Smooth muscle cell (in vitro differentiated cells): ENCODE results near the gene COMMD2. TPM values are rescaled to one million over a fixed set of nuclear protein-coding genes. Genes with fewer than 3 reads are reported as not detected.
A peak's percentile ranks its signal among the peaks of the same experiment; 100 is the strongest.

Experiments
- DNase-seq: peaks from one replicate; lab custom pipeline; 2025; ENCODE audit not compliant: unreplicated experiment; lab: John Stamatoyannopoulos, UW
- H2AFZ ChIP-seq: fragments of 200-600 bp; sonication (generic); 2 replicates; pipeline ENCODE4 v1.6.0; 2016; ENCODE audit warnings: antibody characterized with exemption, low read depth, mild to moderate bottlenecking
- H3F3A ChIP-seq: fragments of 200-600 bp; sonication (generic); 2 replicates; pipeline ENCODE4 v1.6.0; 2017; ENCODE audit warnings: antibody characterized with exemption, low read depth
- H3K27ac ChIP-seq: fragments of 200-600 bp; sonication (generic); 2 replicates; pipeline ENCODE4 v1.5.1; 2016; ENCODE audit warnings: low read depth, mild to moderate bottlenecking
- H3K27me3 ChIP-seq: fragments of 200-600 bp; sonication (generic); 2 replicates; pipeline ENCODE4 v1.6.1; 2016; ENCODE audit warnings: low read depth, mild to moderate bottlenecking
- H3K36me3 ChIP-seq: fragments of 200-600 bp; sonication (generic); 2 replicates; pipeline ENCODE4 v1.5.1; 2016; ENCODE audit warnings: low read depth
- H3K4me1 ChIP-seq: fragments of 200-600 bp; sonication (generic); 2 replicates; pipeline ENCODE4 v1.5.1; 2016; ENCODE audit warnings: low read depth
- H3K4me2 ChIP-seq: fragments of 200-600 bp; sonication (generic); 2 replicates; pipeline ENCODE4 v1.6.0; 2016; ENCODE audit warnings: mild to moderate bottlenecking
- H3K4me3 ChIP-seq: fragments of 200-600 bp; sonication (generic); 2 replicates; pipeline ENCODE4 v1.5.1; 2016; ENCODE audit warnings: mild to moderate bottlenecking
- H3K79me2 ChIP-seq: fragments of 200-600 bp; sonication (generic); 2 replicates; pipeline ENCODE4 v1.6.0; 2016; ENCODE audit warnings: low read depth, mild to moderate bottlenecking
- H3K9ac ChIP-seq: fragments of 200-600 bp; sonication (generic); 2 replicates; pipeline ENCODE4 v1.6.0; 2016; ENCODE audit warnings: low read depth
- H3K9me3 ChIP-seq: fragments of 200-600 bp; sonication (generic); replicated peaks from 2 replicates; pipeline ENCODE4 v1.5.1; 2016; ENCODE audit warnings: low read depth
- H4K20me1 ChIP-seq: fragments of 200-600 bp; sonication (generic); 2 replicates; pipeline ENCODE4 v1.6.0; 2016; ENCODE audit warnings: low read depth
- CTCF ChIP-seq: fragments of 200-600 bp; sonication (generic); IDR thresholded peaks from 2 replicates; pipeline ENCODE4 v1.5.1; 2017; ENCODE audit warnings: borderline replicate concordance, mild to moderate bottlenecking, antibody characterized with exemption; ENCODE audit not compliant: insufficient read depth, poor library complexity, severe bottlenecking
- WGBS: methylation state at CpG from one replicate; pipeline ENCODE4 v1.1.7; 2016; ENCODE audit warnings: low lambda C conversion rate; 5-methylcytosine and 5-hydroxymethylcytosine counted together
- polyA plus RNA-seq: library from polyadenylated mRNA; unstranded; fragments of >200 nt; fragmentation: Nextera tagmentation; extraction: Ambion mirVana; gene quantifications from 2 replicates; pipeline ENCODE4 v1.2.1, GENCODE V29; 2016
- total RNA-seq: library from RNA; depleted of rRNA; stranded (reverse); fragments of >200 nt; gene quantifications from 2 replicates; pipeline ENCODE4 v1.2.3, GENCODE V29; 2014

COMMD2 gene
- total and polyA plus RNA-seq, 2 experiments from 2014 or later = 47.5 to 56.3 TPM

- DNase-seq = no peak
- Histone ChIP-seq H3K27ac (no peak overlapping the region), H3K4me2 (no peak overlapping the region), H3K36me3 (no peaks in the 10 kb centered on the region), H3K9me3 (no peaks in the 10 kb centered on the region), H4K20me1 (no peaks in the 10 kb centered on the region), H3K27me3 (no peaks in the 10 kb centered on the region), H3F3A (no peaks in the 10 kb centered on the region), H2AFZ (peak overlapping the region; percentile 95), H3K79me2 (peaks cover 22% of the 10 kb centered on the region), H3K4me1 (peaks cover 9% of the 10 kb centered on the region), H3K4me3 (no peak overlapping the region), H3K9ac (no peak overlapping the region)
- TF ChIP-seq CTCF = no peak
Observed at GRCh38 chr3:149753717-149754116, 1.4 kb upstream of the COMMD2 start.

DNA sequence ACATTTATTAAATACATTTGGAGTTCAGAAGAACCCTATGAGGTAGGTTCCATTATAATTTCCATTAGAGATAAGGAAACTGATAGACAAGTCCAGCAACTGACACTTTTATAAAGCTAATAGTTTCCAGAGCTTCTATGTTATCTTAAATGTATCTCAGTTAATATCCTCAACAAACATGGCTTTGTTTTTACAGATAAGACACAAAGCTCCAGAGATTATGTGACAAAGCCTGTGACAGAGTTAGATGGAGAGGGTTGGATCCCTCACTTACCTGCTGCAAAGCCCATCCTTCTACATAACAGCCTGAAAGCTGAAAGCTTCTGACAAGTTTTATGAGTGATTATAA, 473 bp upstream of the COMMD2 start:
- TF ChIP-seq CTCF = no peak
- no peak overlapping the region for H3K27ac ChIP-seq
- peak overlapping the region; percentile 85 for H3K9ac ChIP-seq

GRCh38 chr3:149751551-149751950, 738 bp downstream of the COMMD2 start:
- H3K27me3 ChIP-seq = no peaks in the 10 kb centered on the region
- peak overlapping the region; percentile 17 for H3K27ac ChIP-seq
- H2AFZ ChIP-seq = peak overlapping the region; percentile 95
- H3K4me2 ChIP-seq = peak overlapping the region; percentile 96
- no peaks in the 10 kb centered on the region for H3F3A ChIP-seq
- H3K4me1 ChIP-seq = peaks cover 9% of the 10 kb centered on the region
- DNase-seq = no peak
- H3K79me2 ChIP-seq = peaks cover 22% of the 10 kb centered on the region
- H3K9me3 ChIP-seq = no peaks in the 10 kb centered on the region
- TF ChIP-seq CTCF = no peak
- WGBS = 23% methylated on average over 4 of the region's 4 CpGs
- H3K36me3 ChIP-seq = peaks cover 8% of the 10 kb centered on the region
- no peaks in the 10 kb centered on the region for H4K20me1 ChIP-seq
- H3K9ac ChIP-seq = peak overlapping the region; percentile 85
- H3K4me3 ChIP-seq = peak overlapping the region; percentile 73

More for the DNA sequence above, 473 bp upstream of the COMMD2 start:
- peaks cover 22% of the 10 kb centered on the region for H3K79me2 ChIP-seq
- H3K4me1 ChIP-seq = peaks cover 9% of the 10 kb centered on the region
- H3F3A ChIP-seq = no peaks in the 10 kb centered on the region
- H2AFZ ChIP-seq = peak overlapping the region; percentile 95
- no peaks in the 10 kb centered on the region for H4K20me1 ChIP-seq
- H3K4me2 ChIP-seq = peak overlapping the region; percentile 96
- peak overlapping the region; percentile 73 for H3K4me3 ChIP-seq
- H3K27me3 ChIP-seq = no peaks in the 10 kb centered on the region
- DNase-seq = no peak
- no peaks in the 10 kb centered on the region for H3K36me3 ChIP-seq
- no peaks in the 10 kb centered on the region for H3K9me3 ChIP-seq

DNA sequence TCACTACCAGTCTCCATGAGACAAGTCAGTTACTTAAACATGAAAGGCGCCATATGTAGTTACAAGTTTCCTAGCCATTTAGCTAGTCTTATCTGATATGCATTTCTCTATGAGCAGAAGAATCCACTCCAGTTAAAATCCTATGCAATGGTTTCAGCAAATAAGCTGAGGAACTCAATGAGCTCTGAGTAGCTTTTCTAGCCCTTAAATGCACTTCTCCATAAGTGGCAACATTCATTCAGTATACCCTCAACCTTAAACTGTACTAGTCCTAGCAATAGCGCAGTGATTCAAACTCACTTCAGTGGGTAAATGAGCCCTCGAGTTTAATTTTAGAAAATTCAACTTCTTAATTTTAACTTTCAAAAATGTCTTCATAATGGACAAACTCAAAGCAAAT, 7.7 kb downstream of the COMMD2 start:
- Histone ChIP-seq H3K79me2 (peaks cover 3% of the 10 kb centered on the region), H3K27ac (no peak overlapping the region), H2AFZ (no peak overlapping the region), H3K4me3 (no peak overlapping the region), H3K9ac (no peak overlapping the region), H3K9me3 (no peaks in the 10 kb centered on the region), H4K20me1 (peaks cover 14% of the 10 kb centered on the region), H3K4me2 (no peak overlapping the region), H3K27me3 (no peaks in the 10 kb centered on the region), H3K4me1 (no peaks in the 10 kb centered on the region), H3F3A (no peaks in the 10 kb centered on the region), H3K36me3 (peaks cover 26% of the 10 kb centered on the region)
- 97% methylated on average over 3 of the region's 3 CpGs for WGBS
- DNase-seq = no peak
- no peak for TF ChIP-seq CTCF
